ENCODE data around the gene RAB3C. TPM values are rescaled to one million over a fixed set of nuclear protein-coding genes. Genes with fewer than 3 reads are reported as not detected.

Gene RAB3C
- total RNA-seq, 1 donor from 2014 or later: 0.45 TPM

- Mint-ChIP-seq H3K9me3 (ENCODE audit: unreplicated experiment) (no peaks in the 10 kb centered on the region), H3K27me3 (ENCODE audit: low read depth, unreplicated experiment) (no peaks in the 10 kb centered on the region), H3K4me1 (ENCODE audit: low read depth, unreplicated experiment) (peaks cover 2% of the 10 kb centered on the region), H3K36me3 (ENCODE audit: low read depth, unreplicated experiment) (no peaks in the 10 kb centered on the region), H3K4me3 (ENCODE audit: unreplicated experiment) (no peak overlapping the region), H3K27ac (ENCODE audit: unreplicated experiment) (no peak overlapping the region)
- Histone ChIP-seq H3K9ac (ENCODE audit: low read length) (no peak overlapping the region), H3K4me3 (ENCODE audit: insufficient read depth, low read depth, low read length) (no peak overlapping the region), H3K27me3 (ENCODE audit: insufficient read depth, low read length) (no peaks in the 10 kb centered on the region), H3K9me3 (ENCODE audit: insufficient read depth, low read depth, low read length) (no peaks in the 10 kb centered on the region), H4K20me1 (ENCODE audit: insufficient read depth, low read length) (no peaks in the 10 kb centered on the region), H2AFZ (ENCODE audit: low read depth, low read length) (no peak overlapping the region), H3K36me3 (ENCODE audit: insufficient read depth, low read length) (no peaks in the 10 kb centered on the region), H3K4me1 (ENCODE audit: insufficient read depth, low read length) (no peaks in the 10 kb centered on the region), H3K4me2 (ENCODE audit: low read length) (no peak overlapping the region), H3K79me2 (ENCODE audit: insufficient read depth, low read length) (no peaks in the 10 kb centered on the region), H3K27ac (ENCODE audit: low read depth, low read length) (no peak overlapping the region)
- TF ChIP-seq CTCF (IDR thresholded peaks at IDR 0.05; ENCODE audit: insufficient read depth, low read depth, low read length) (no peak), EZH2 (IDR thresholded peaks at IDR 0.05; ENCODE audit: insufficient read depth, low read length) (no peak)
- FAIRE-seq (no peak), DNase-seq (ENCODE audit: low read depth) (no peak)
Observed at GRCh38 chr5:58825899-58826298, 243.0 kb downstream of the RAB3C start.

- Histone ChIP-seq H3K9ac (ENCODE audit: low read length) (no peak overlapping the region), H3K4me3 (ENCODE audit: insufficient read depth, low read depth, low read length) (no peak overlapping the region), H3K4me1 (ENCODE audit: insufficient read depth, low read length) (no peaks in the 10 kb centered on the region), H3K9me3 (ENCODE audit: insufficient read depth, low read depth, low read length) (no peaks in the 10 kb centered on the region), H3K79me2 (ENCODE audit: insufficient read depth, low read length) (no peaks in the 10 kb centered on the region), H3K27ac (ENCODE audit: low read depth, low read length) (no peak overlapping the region), H3K36me3 (ENCODE audit: insufficient read depth, low read length) (no peaks in the 10 kb centered on the region), H4K20me1 (ENCODE audit: insufficient read depth, low read length) (no peaks in the 10 kb centered on the region), H3K4me2 (ENCODE audit: low read length) (no peak overlapping the region), H2AFZ (ENCODE audit: low read depth, low read length) (no peak overlapping the region), H3K27me3 (ENCODE audit: insufficient read depth, low read length) (no peaks in the 10 kb centered on the region)
- Mint-ChIP-seq H3K27me3 (ENCODE audit: low read depth, unreplicated experiment) (no peaks in the 10 kb centered on the region), H3K27ac (ENCODE audit: unreplicated experiment) (no peak overlapping the region), H3K9me3 (ENCODE audit: unreplicated experiment) (no peaks in the 10 kb centered on the region), H3K36me3 (ENCODE audit: low read depth, unreplicated experiment) (no peaks in the 10 kb centered on the region), H3K4me1 (ENCODE audit: low read depth, unreplicated experiment) (peaks cover 2% of the 10 kb centered on the region), H3K4me3 (ENCODE audit: unreplicated experiment) (no peak overlapping the region)
- TF ChIP-seq CTCF (IDR thresholded peaks at IDR 0.05; ENCODE audit: insufficient read depth, low read depth, low read length): no peak
- no peak for TF ChIP-seq EZH2 (IDR thresholded peaks at IDR 0.05; ENCODE audit: insufficient read depth, low read length)
- no peak for FAIRE-seq
- DNase-seq (ENCODE audit: low read depth): no peak
Observed at GRCh38 chr5:58827463-58827862, 244.6 kb downstream of the RAB3C start.

- no peaks in the 10 kb centered on the region for H3K9me3 Mint-ChIP-seq (ENCODE audit: unreplicated experiment)
- Histone ChIP-seq H3K4me1 (ENCODE audit: insufficient read depth, low read length) (no peaks in the 10 kb centered on the region), H3K9me3 (ENCODE audit: insufficient read depth, low read depth, low read length) (no peaks in the 10 kb centered on the region), H3K79me2 (ENCODE audit: insufficient read depth, low read length) (no peaks in the 10 kb centered on the region), H3K4me2 (ENCODE audit: low read length) (no peak overlapping the region), H3K27ac (ENCODE audit: low read depth, low read length) (no peak overlapping the region), H3K4me3 (ENCODE audit: insufficient read depth, low read depth, low read length) (no peak overlapping the region), H3K9ac (ENCODE audit: low read length) (no peak overlapping the region), H4K20me1 (ENCODE audit: insufficient read depth, low read length) (no peaks in the 10 kb centered on the region), H3K36me3 (ENCODE audit: insufficient read depth, low read length) (no peaks in the 10 kb centered on the region), H2AFZ (ENCODE audit: low read depth, low read length) (no peak overlapping the region), H3K27me3 (ENCODE audit: insufficient read depth, low read length) (no peaks in the 10 kb centered on the region)
- H3K27ac Mint-ChIP-seq (ENCODE audit: unreplicated experiment): no peak overlapping the region
- DNase-seq (ENCODE audit: low read depth) (no peak), FAIRE-seq (no peak)
- no peaks in the 10 kb centered on the region for H3K27me3 Mint-ChIP-seq (ENCODE audit: low read depth, unreplicated experiment)
- H3K36me3 Mint-ChIP-seq (ENCODE audit: low read depth, unreplicated experiment): no peaks in the 10 kb centered on the region
- H3K4me1 Mint-ChIP-seq (ENCODE audit: low read depth, unreplicated experiment): peaks cover 2% of the 10 kb centered on the region
- TF ChIP-seq CTCF (IDR thresholded peaks at IDR 0.05; ENCODE audit: insufficient read depth, low read depth, low read length) (no peak), EZH2 (IDR thresholded peaks at IDR 0.05; ENCODE audit: insufficient read depth, low read length) (no peak)
- H3K4me3 Mint-ChIP-seq (ENCODE audit: unreplicated experiment): no peak overlapping the region
Observed at GRCh38 chr5:58828258-58828657, 245.4 kb downstream of the RAB3C start.
